HG03280 (cell line): ENCODE data around the gene POU5F1.
"Not testable (repeated sequence)": the region's sequence is repeated elsewhere in the genome, so short reads cannot be mapped to it uniquely, and the experiment has no call there.

Experiments used
- ATAC-seq: cut with Tn5 transposase; IDR thresholded peaks from one replicate; pipeline ENCODE4 v1.9.1; 2021; ENCODE audit warnings: mild to moderate bottlenecking, moderate library complexity; ENCODE audit not compliant: unreplicated experiment

The POU5F1 gene

DNA sequence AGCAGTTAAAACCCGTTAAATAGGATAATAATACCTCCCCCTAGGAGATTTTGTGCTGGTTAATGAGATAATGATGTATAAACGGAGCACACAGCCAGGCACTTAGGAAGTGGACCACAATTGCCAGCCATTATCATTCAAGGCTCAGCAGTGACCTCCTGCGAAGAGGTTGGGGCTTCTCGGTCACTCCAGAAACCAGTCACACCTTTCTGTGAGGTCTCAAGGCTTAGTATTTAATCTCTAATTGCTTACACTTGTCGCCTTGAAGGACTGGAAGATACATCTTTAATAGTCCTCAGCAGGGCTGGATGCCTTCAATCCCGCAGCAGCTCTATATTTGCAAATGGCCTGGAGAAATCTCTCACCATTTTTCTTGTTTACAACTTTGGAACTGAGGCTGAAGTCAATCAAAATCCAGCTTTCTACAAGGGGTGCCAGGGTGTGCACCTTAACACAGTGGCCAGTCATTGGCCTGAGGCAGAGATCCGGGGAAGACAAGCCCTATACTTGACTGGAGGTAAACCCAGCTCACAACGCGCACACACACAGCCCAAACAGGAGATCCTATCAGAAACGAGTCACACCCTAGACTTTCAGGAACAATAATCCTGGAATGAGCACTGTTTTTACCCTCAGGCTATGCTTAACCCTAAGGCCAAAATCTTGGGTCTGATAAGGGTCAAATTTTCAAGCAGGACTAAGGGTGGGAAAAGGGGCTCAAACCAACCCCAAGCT lies 1.2 kb downstream of the POU5F1 start:
- no peak for ATAC-seq

DNA sequence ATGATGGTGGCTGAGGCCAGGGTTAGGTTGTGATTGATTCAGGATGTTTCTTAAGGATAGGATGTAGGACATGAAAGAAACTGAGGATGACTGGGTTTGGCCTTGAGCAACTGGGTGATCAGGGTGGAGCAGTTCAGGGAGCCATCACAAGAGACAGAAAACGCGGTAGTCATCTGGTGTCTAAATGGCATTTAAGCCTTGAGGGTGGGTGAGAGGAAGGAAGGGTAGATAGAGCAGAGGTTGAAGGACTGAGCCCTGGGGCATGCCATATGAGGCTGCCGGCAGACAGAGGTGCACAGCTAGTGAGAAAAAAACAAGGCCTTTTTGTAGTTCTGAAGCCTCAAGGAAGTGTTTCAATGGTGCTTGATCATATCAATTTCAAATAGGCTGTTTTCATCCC lies 1.9 kb downstream of the POU5F1 start:
- no peak for ATAC-seq

DNA sequence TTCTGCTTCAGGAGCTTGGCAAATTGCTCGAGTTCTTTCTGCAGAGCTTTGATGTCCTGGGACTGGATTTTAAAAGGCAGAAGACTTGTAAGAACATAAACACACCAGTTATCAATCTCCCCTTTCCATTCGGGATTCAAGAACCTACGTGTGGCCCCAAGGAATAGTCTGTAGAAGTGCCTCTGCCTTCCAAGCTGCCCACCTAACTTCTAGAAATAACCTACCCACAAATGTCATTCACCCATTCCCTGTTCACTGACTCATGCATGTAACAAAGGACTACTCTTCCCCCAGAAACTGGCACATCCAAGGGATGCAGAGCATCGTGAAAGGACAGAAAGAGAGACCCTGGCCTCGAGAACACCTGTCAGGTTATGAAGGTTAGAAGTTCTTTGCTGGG lies 4.5 kb downstream of the POU5F1 start:
- ATAC-seq, result no peak

DNA sequence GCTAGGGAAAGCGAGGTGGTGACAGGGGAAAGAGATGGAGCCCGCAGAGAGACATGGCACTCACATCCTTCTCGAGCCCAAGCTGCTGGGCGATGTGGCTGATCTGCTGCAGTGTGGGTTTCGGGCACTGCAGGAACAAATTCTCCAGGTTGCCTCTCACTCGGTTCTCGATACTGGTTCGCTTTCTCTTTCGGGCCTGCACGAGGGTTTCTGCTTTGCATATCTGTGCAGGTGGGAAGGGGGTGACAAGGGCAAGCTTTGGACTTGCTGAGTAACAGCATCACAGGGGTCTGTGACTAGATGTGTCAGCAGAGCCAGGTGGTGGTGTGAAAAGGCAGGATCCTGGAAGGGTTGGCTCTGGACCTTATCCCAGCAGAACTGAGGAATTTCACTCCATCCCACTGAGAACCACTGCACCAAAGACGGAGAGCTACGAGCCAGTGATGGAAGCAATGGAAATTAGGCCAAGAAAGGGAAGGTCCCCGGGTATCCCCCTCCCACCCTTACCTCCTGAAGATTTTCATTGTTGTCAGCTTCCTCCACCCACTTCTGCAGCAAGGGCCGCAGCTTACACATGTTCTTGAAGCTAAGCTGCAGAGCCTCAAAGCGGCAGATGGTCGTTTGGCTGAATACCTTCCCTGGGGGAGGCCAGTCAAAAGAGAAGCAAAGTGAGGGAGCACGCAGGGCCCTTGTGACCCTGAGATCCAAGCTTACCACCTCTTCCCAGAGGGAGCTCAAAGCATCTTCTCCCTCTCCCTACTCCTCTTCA lies 5.2 kb downstream of the POU5F1 start:
- peak; percentile 62 for ATAC-seq

DNA sequence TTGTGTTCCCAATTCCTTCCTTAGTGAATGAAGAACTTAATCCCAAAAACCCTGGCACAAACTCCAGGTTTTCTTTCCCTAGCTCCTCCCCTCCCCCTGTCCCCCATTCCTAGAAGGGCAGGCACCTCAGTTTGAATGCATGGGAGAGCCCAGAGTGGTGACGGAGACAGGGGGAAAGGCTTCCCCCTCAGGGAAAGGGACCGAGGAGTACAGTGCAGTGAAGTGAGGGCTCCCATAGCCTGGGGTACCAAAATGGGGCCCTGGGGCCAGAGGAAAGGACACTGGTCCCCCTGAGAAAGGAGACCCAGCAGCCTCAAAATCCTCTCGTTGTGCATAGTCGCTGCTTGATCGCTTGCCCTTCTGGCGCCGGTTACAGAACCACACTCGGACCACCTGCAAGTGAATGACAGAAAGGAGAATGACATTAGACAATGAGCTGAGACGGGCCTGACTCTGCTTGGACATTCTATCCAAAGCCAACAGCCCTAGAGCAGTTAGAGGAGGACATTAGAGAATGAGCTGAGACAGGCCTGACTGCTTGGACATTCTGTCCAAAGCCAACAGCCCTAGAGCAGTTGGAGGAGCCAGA lies 5.9 kb downstream of the POU5F1 start:
- not testable (repeated sequence) for ATAC-seq

DNA sequence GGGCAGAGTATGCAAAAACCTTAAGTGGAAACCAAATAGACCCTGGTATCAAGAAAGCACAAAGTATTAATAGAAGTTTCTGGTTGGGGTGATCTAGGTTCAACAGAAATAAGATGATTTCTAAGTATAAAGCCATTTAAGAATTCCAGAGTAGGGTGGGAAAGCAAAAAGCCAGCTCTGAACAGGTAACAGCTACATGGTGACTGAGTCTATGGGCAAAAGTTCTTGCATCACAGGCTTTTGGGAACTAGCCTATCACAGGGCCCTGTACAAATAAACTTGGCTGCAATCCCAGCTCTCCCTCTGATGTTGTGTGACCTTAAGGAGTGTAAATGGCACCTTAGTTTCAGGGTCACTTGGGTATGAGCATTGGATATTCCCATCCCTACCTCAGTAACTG lies 6.6 kb downstream of the POU5F1 start:
- ATAC-seq, result no peak

DNA sequence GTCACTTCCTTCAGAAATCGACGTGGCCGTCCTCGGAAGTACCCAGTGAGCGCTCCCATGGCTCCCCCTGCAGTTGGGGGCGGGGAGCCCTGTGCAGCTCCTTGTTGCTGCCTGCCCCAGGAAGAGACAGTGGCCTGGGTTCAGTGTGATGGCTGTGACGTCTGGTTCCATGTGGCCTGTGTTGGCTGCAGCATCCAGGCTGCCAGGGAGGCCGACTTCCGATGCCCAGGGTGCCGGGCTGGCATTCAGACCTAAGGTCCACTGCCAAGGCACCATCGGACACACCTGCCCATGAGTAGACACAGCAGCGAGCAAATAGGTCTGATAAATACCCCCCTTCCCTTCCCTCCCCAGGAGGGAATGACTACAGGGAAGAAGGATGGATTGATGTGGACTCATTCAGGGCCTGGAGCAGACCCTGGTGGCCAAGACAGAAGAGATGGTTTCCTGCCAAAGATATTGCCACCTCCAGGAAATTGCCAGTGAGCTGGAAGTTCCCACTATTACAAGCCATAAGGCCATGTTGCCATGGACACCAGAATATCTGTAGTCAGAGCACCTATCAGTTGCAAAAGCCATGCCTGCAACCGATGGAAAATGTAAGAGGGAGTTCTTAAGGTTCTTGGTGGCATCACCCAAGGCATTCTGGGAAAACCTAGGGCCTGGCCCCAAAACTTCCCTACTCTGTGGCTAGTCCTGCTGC lies 7.9 kb downstream of the POU5F1 start:
- ATAC-seq, result no peak

DNA sequence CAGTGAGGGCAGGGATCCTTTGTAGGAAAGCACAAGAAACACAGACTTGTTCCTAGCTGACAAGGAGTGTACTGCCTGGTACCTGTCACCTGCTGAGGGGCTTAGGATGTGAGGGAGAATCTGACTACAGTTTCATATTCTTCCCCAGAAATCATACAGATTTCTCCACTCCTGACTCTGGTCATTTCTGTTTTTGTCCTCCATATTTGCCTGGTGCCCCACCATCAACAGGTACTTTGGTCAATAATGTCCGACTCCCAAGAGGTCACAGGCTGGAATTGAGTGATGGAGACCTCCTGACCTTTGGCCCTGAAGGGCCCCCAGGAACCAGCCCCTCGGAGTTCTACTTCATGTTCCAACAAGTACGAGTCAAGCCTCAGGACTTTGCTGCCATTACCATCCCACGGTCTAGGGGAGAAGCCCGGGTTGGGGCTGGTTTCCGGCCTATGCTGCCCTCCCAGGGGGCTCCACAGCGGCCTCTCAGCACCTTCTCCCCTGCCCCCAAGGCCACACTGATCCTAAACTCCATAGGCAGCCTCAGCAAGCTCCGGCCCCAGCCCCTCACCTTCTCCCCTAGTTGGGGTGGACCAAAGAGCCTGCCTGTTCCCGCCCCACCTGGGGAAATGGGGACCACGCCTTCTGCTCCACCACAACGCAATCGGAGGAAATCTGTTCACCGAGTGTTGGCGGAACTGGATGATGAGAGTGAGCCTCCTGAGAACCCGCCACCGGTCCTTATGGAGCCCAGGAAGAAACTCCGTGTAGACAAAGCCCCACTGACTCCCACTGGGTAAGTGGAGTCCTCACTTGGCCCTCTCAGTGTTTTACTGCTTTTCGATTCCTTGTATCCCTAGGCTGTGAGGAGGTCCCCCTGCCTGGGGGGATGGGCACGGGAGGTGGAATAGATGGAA lies 9.0 kb downstream of the POU5F1 start:
- no peak for ATAC-seq

DNA sequence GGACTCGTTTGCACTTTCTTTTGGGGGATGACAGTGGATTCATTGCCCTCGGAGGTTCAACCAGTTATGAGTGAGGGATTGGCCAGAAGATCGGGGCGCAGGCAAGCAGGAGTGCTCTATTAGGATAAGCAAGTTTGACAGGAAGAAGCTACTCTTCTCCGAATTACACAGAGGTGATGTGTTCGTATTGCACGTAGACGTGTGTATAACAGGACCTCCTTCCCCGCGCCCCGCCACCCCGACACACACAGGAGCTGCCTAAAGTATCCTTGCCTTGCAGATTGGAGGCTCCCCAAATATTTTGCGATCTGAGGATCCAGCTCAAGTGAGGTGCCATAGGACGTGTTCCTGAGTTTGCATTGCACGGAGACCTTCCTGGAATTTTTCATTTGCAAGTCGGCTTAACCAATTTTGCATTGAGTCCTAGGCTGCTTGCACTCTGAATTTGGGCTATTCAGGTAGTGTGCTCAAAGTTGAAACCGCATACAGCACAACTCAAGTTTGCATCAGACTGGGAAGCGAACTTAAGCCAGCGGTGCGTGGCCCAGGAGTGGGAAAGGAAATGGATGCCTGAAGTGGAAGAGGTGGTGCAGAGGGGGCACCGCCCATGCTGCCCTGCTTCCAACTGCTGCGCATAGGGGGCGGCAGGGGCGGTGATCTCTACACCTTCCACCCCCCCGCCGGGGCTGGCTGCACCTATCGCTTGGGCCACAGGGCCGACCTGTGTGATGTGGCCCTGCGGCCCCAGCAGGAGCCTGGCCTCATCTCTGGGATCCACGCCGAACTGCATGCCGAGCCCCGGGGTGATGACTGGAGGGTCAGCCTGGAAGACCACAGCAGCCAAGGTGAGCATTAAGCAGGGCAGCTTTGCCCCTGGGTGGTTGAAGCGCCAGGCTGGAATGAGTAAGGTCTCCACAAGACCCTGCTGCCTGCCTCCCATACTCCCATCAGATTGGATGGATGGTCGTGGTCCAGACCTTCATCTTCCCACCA lies 11.3 kb downstream of the POU5F1 start:
- ATAC-seq, result no peak

DNA sequence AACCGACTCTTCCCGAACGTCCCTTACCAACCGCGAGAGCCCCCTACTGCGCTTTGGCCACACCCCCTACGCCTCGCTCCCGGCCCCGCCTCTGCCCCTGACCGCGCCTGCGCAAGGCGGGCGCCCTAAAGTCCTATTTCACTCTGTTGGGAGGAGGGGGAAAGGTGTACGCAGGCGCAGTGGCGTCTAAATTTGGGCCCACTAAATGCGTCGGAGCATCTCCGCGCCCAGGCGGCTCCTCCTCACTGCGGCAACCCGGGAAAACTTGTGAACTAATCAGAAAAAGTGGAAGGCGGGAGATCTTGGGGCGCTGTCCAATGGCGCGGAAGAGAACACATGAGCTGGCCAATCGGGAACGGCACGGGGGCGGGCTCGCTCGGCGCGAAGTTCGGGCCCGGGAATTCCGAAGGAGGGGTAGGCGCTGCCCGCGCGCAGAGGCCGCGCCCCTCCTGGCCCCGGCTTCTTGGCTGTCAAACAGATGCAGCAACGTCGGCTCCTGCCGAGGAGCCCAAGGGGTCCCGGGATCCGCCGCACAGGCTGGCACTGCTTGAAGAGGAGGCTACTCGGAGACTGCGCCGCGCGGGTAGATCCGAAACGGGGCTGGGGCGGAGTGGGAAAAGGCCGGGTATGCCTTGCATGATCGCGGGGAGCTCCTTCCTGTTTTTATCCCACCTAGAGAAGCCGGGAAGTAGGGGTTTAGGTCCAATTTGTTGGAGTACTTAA lies 12.2 kb downstream of the POU5F1 start, which contains the start of gene TCF19:
TCF19 (plus strand) TSS at position 450 of the 723 bp plus-strand sequence. CDS start 881 bp downstream, outside the sequence.
- ATAC-seq, result peak; percentile 89

DNA sequence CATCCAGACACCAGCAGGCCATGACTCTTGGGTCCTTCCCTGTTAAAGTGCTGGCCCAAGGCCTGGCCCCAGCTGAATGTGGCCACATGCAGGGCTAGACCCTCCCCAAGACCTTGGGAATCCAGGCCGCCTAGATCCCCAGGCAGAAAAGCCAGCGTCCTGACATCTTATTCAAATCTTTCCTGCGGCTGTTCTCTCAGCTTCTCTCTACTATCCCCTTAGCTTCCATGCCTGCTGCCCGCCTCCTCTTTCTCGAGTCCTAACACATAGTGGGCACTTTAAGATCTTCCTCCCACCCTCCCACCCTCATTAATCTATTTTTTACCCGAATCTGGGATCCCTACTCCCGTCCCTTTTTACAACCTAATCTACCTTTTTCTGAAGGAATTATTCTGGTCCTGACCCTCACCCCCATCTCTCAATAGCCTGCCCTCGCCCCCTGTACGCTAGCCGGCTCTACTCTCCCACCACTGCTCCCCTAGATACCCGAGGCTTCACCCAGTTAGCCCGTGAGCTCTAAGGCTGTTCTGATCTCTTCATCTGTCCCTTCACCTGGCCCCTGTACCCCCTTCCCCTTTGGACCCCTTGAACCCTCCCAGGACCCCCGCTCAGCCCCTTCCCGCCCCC lies 12.9 kb downstream of the POU5F1 start, which contains the start of gene CCHCR1:
CCHCR1 (minus strand) TSS at position 290 of the 627 bp plus-strand sequence; CDS start at position 88, 202 bp downstream.
- no peak for ATAC-seq

DNA sequence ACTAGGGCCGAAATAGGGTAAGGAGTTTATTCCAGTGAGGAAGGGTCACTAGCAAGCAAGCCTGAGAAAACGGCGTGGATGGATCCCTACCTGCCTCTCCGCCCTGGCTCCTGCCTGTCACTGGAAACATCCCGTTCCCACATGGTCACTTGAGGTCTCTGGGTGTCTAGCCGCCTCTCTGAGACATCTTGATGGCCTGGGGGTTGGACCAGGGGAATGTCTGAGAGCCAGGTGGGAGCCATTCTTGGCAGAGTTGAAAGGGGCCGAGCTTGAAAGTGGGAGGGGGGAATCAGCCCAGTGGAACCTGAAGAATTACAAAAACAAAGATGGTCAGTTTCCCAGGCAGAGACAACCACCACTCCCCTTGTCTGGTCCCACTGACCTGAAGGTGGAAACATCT lies 13.8 kb downstream of the POU5F1 start:
- no peak for ATAC-seq

DNA sequence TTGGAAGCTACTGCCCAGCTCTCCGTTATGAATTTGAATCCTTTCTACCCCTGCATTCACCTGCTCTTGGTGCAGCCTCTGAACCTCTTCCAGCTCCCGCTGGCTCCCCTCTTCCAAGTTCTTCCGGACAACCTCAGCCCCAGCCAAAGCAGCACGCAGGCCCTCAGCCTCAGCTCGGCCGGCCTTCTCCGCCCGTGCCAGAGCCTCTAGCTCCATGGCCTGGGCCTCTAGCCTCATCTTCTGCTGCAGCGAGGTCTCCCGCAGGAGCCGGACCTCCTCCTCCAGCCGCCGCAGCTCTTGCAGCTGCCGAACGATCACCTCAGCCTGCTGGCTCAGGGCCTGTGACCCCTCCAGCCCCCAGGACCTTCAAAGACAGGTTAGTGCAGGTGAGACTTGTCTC lies 16.0 kb downstream of the POU5F1 start:
- ATAC-seq, result no peak

DNA sequence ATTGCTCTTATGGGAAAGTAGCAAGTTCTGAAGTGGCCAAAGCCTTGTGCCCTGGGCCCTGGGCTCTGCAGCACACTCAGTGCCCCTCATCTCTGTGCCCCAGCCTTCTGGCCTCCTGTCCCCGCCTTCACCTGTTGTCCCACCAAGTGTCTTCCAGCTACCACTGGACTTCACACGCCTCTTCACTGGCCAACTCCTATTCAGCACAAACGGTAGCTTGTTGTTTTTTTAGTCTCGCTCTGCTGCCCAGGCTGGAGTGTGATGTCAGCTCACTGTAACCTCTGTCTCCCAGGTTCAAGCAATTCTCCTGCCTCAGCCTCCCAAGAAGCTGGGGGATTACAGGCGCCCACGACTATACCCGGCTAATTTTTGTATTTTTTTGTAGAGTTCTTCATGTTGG lies 17.7 kb downstream of the POU5F1 start:
- no peak for ATAC-seq

DNA sequence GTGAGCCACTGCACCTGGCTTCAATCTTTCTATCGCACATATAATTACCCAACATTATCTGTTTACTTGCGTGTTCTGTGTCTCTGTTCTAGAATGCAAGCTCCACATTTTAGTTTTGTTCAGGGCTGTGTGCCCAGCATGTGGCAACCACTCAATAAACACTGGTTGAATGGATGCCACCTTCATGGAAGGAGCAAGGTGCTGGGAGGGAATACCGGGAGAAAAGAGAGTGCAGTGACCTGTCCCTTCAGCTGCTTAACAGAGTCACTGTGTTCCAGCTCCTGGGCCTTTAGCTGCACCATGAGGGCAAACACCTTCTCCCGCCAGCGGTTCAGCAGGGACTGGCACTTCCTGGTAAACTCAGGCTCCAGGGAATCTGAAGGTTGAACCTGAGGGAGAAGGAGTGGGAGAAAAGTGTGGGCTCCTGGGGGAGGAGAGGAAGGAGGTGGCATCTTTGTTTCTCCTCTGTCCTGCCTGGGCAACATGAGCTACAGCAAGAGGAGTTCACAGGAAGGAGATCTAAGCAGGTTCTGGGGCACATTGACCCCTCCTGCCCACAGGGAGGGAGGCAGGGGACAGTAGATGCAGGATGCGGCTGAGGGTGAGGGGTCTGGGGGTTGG lies 20.5 kb downstream of the POU5F1 start:
- ATAC-seq, result no peak

DNA sequence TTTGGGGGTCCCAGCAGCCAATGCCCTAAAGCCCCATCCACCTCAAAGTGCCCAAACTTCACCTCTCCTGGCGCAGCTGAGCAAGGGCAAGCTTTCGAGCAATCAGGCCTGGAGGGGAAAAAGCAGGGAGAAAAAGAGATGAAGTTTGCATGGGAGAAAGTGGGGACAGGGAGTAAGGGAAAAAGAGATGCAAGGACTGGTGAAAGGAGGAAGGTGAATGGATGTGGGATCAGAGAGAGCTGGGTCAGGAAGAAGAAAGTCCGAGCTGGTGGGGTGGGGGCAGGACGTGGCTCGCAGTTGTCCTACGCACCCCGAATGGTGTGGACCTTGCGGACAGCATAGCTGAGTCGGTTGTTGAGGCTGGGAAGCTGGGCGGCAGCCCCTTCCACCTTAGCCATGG lies 25.1 kb downstream of the POU5F1 start:
- no peak for ATAC-seq

DNA sequence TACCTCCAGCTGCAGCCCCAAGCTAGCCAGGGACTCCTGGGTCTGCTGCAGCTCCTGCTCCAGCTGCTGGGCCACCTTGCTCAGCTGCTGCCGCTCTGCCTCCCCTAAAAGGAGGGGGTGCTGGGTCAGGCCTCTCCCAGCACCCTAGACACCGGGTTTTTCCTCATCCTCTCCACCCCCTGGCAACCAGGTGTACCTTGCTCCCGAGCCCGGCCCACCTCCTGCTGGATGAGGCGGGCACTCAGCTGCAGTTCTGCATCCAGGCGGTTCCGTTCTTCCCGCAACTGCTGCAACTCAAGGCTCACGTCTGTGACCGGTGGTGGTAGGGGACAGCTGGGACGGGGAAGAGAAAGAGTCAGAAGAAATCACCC lies 25.5 kb downstream of the POU5F1 start:
- no peak for ATAC-seq
